Activated T-helper 2 cell treated with anti-CD3 and anti-CD28 coated beads, Interferon-gamma antibody, Interleukin-2, Interleukin-4, amounts not matched to agents 10 μg/mL and 5 μg/mL and 100 μg/mL, durations not matched to agents 14 hours and 24 hours and 36 hours (primary cell): ENCODE measurements around the gene NRG2. TPM values are rescaled to one million over a fixed set of nuclear protein-coding genes. Genes with fewer than 3 reads are reported as not detected.

Experiments used
- DNase-seq: peaks from one replicate; pipeline ENCODE4 v3.0.0; 2021; ENCODE audit warnings: low spot score
- H3K27ac Mint-ChIP-seq: one replicate; pipeline ENCODE4 v1.8.0; 2021; ENCODE audit warnings: mixed read lengths
- H3K27me3 Mint-ChIP-seq: one replicate; pipeline ENCODE4 v1.8.0; 2021; ENCODE audit warnings: low read depth, mixed read lengths
- H3K36me3 Mint-ChIP-seq: one replicate; pipeline ENCODE4 v1.8.0; 2021; ENCODE audit warnings: low read depth, mixed read lengths
- H3K4me1 Mint-ChIP-seq: one replicate; pipeline ENCODE4 v1.8.0; 2021; ENCODE audit warnings: low read depth, mixed read lengths
- H3K4me3 Mint-ChIP-seq: one replicate; pipeline ENCODE4 v1.8.0; 2021; ENCODE audit warnings: low read depth, mild to moderate bottlenecking, moderate library complexity, mixed read lengths
- H3K9me3 Mint-ChIP-seq: one replicate; pipeline ENCODE4 v1.8.0; 2021; ENCODE audit warnings: mixed read lengths
- intact Hi-C: fragments of 100-400 bp; cut with micrococcal nuclease; formaldehyde crosslinking; loops from one replicate; pipeline ENCODE4 v1.15.1; 2023
- total RNA-seq: library from RNA; stranded (reverse); gene quantifications from 2 replicates; pipeline ENCODE4 v1.2.3, GENCODE V29; 2022

Gene NRG2
- total RNA-seq, 1 donor from 2014 or later: not detected

- Mint-ChIP-seq H3K4me3 (no peak overlapping the region), H3K4me1 (no peaks in the 10 kb centered on the region), H3K36me3 (no peaks in the 10 kb centered on the region), H3K27me3 (peaks cover 14% of the 10 kb centered on the region), H3K27ac (no peak overlapping the region), H3K9me3 (no peaks in the 10 kb centered on the region)
- intact Hi-C loops: no loop called here
- no peak for DNase-seq
Measured at GRCh38 chr5:140055152-140055551, 12.1 kb upstream of the NRG2 start.

GRCh38 chr5:140054086-140054689 lies 11.1 kb upstream of the NRG2 start:
- no peak for DNase-seq
- H3K9me3 Mint-ChIP-seq: no peaks in the 10 kb centered on the region
- intact Hi-C loops: no loop called here
- H3K36me3 Mint-ChIP-seq: no peaks in the 10 kb centered on the region
- no peak overlapping the region for H3K4me3 Mint-ChIP-seq
- H3K4me1 Mint-ChIP-seq: no peaks in the 10 kb centered on the region
- H3K27me3 Mint-ChIP-seq: peaks cover 14% of the 10 kb centered on the region
- no peak overlapping the region for H3K27ac Mint-ChIP-seq

- Mint-ChIP-seq H3K4me3 (no peak overlapping the region), H3K27me3 (peaks cover 21% of the 10 kb centered on the region), H3K27ac (no peak overlapping the region), H3K9me3 (no peaks in the 10 kb centered on the region), H3K4me1 (no peaks in the 10 kb centered on the region), H3K36me3 (no peaks in the 10 kb centered on the region)
- DNase-seq: no peak
- intact Hi-C loops: no loop called here
Measured at GRCh38 chr5:140051950-140052349, 8.9 kb upstream of the NRG2 start.

GRCh38 chr5:140049713-140050112 lies 6.6 kb upstream of the NRG2 start:
- no peaks in the 10 kb centered on the region for H3K4me1 Mint-ChIP-seq
- H3K4me3 Mint-ChIP-seq: no peak overlapping the region
- H3K9me3 Mint-ChIP-seq: no peaks in the 10 kb centered on the region
- H3K27ac Mint-ChIP-seq: no peak overlapping the region
- H3K27me3 Mint-ChIP-seq: peaks cover 23% of the 10 kb centered on the region
- intact Hi-C loops: no loop called here
- H3K36me3 Mint-ChIP-seq: no peaks in the 10 kb centered on the region
- DNase-seq: no peak

- Mint-ChIP-seq H3K4me3 (no peak overlapping the region), H3K4me1 (no peaks in the 10 kb centered on the region), H3K36me3 (no peaks in the 10 kb centered on the region), H3K9me3 (no peaks in the 10 kb centered on the region), H3K27me3 (peaks cover 28% of the 10 kb centered on the region), H3K27ac (no peak overlapping the region)
- intact Hi-C loops: no loop called here
- no peak for DNase-seq
Measured at GRCh38 chr5:140049205-140049604, 6.1 kb upstream of the NRG2 start.

- no peak overlapping the region for H3K4me3 Mint-ChIP-seq
- H3K27me3 Mint-ChIP-seq: peaks cover 60% of the 10 kb centered on the region
Measured at GRCh38 chr5:140044041-140044440, 942 bp upstream of the NRG2 start.

GRCh38 chr5:140043508-140043872 lies 391 bp upstream of the NRG2 start:
- DNase-seq: no peak
- Mint-ChIP-seq H3K4me1 (peaks cover 5% of the 10 kb centered on the region), H3K27ac (no peak overlapping the region), H3K9me3 (no peaks in the 10 kb centered on the region), H3K4me3 (peak overlapping the region; percentile 20), H3K36me3 (no peaks in the 10 kb centered on the region), H3K27me3 (peaks cover 62% of the 10 kb centered on the region)
- intact Hi-C loops: no loop called here

More at GRCh38 chr5:140044041-140044440, 942 bp upstream of the NRG2 start:
- intact Hi-C loops: no loop called here
- Mint-ChIP-seq H3K9me3 (no peaks in the 10 kb centered on the region), H3K36me3 (no peaks in the 10 kb centered on the region), H3K4me1 (peaks cover 5% of the 10 kb centered on the region), H3K27ac (no peak overlapping the region)
- no peak for DNase-seq

GRCh38 chr5:140042393-140042642 lies 781 bp downstream of the NRG2 start:
- no peaks in the 10 kb centered on the region for H3K9me3 Mint-ChIP-seq
- peaks cover 68% of the 10 kb centered on the region for H3K27me3 Mint-ChIP-seq
- no peaks in the 10 kb centered on the region for H3K36me3 Mint-ChIP-seq
- no peak overlapping the region for H3K4me3 Mint-ChIP-seq
- peaks cover 7% of the 10 kb centered on the region for H3K4me1 Mint-ChIP-seq
- H3K27ac Mint-ChIP-seq: no peak overlapping the region
- DNase-seq: no peak
- intact Hi-C loops: no loop called here

GRCh38 chr5:140041492-140042392 lies 1.4 kb downstream of the NRG2 start:
- no peaks in the 10 kb centered on the region for H3K36me3 Mint-ChIP-seq
- peaks cover 7% of the 10 kb centered on the region for H3K4me1 Mint-ChIP-seq
- H3K4me3 Mint-ChIP-seq: peak overlapping the region; percentile 4
- no peak overlapping the region for H3K27ac Mint-ChIP-seq
- peaks cover 71% of the 10 kb centered on the region for H3K27me3 Mint-ChIP-seq
- intact Hi-C loops: no loop called here
- no peak for DNase-seq
- no peaks in the 10 kb centered on the region for H3K9me3 Mint-ChIP-seq

- no peak overlapping the region for H3K27ac Mint-ChIP-seq
- no peaks in the 10 kb centered on the region for H3K9me3 Mint-ChIP-seq
- no peak for DNase-seq
- intact Hi-C loops: no loop called here
- peaks cover 76% of the 10 kb centered on the region for H3K27me3 Mint-ChIP-seq
- H3K4me3 Mint-ChIP-seq: peak overlapping the region; percentile 4
- H3K36me3 Mint-ChIP-seq: no peaks in the 10 kb centered on the region
- peaks cover 7% of the 10 kb centered on the region for H3K4me1 Mint-ChIP-seq
Measured at GRCh38 chr5:140041099-140041491, 2.0 kb downstream of the NRG2 start.

- no peak for DNase-seq
- no peaks in the 10 kb centered on the region for H3K36me3 Mint-ChIP-seq
- intact Hi-C loops: no loop called here
- H3K4me1 Mint-ChIP-seq: peaks cover 7% of the 10 kb centered on the region
- no peaks in the 10 kb centered on the region for H3K9me3 Mint-ChIP-seq
- H3K4me3 Mint-ChIP-seq: no peak overlapping the region
- H3K27me3 Mint-ChIP-seq: peaks cover 78% of the 10 kb centered on the region
- H3K27ac Mint-ChIP-seq: no peak overlapping the region
Measured at GRCh38 chr5:140040358-140040757, 2.7 kb downstream of the NRG2 start.

GRCh38 chr5:140039561-140039960 lies 3.5 kb downstream of the NRG2 start:
- intact Hi-C loops: no loop called here
- Mint-ChIP-seq H3K4me1 (peaks cover 7% of the 10 kb centered on the region), H3K27me3 (peaks cover 76% of the 10 kb centered on the region), H3K27ac (no peak overlapping the region), H3K36me3 (no peaks in the 10 kb centered on the region), H3K4me3 (no peak overlapping the region), H3K9me3 (no peaks in the 10 kb centered on the region)
- no peak for DNase-seq

- peaks cover 7% of the 10 kb centered on the region for H3K4me1 Mint-ChIP-seq
- no peaks in the 10 kb centered on the region for H3K36me3 Mint-ChIP-seq
- intact Hi-C loops: no loop called here
- peaks cover 68% of the 10 kb centered on the region for H3K27me3 Mint-ChIP-seq
- H3K9me3 Mint-ChIP-seq: no peaks in the 10 kb centered on the region
- no peak for DNase-seq
- H3K27ac Mint-ChIP-seq: no peak overlapping the region
- H3K4me3 Mint-ChIP-seq: no peak overlapping the region
Measured at GRCh38 chr5:140038373-140038957, 4.6 kb downstream of the NRG2 start.
